Parathyroid adenoma (tissue), 2 donors: ENCODE data around the gene RARA.
"Not testable (repeated sequence)": the region's sequence is repeated elsewhere in the genome, so short reads cannot be mapped to it uniquely, and the experiment has no call there.

ENCODE experiments used
- H2AFZ ChIP-seq: fragments of 300-600 bp; sonication (generic); one replicate; pipeline ENCODE4 v1.7.0; 2017; ENCODE audit warnings: antibody characterized with exemption, mild to moderate bottlenecking
- H3K27ac ChIP-seq: fragments of 300-600 bp; sonication (generic); one replicate; pipeline ENCODE4 v1.7.0; 2017
- H3K27me3 ChIP-seq: fragments of 300-600 bp; sonication (generic); one replicate; pipeline ENCODE4 v1.7.0; 2017; ENCODE audit warnings: low read length; ENCODE audit not compliant: control insufficient read depth, insufficient read depth
- H3K36me3 ChIP-seq: fragments of 300-600 bp; sonication (generic); one replicate; pipeline ENCODE4 v1.7.0; 2017; ENCODE audit warnings: low read length; ENCODE audit not compliant: control insufficient read depth, insufficient read depth
- H3K4me1 ChIP-seq: fragments of 300-600 bp; sonication (generic); one replicate; pipeline ENCODE4 v1.7.0; 2017; ENCODE audit warnings: control low read depth
- H3K4me2 ChIP-seq: fragments of 300-600 bp; sonication (generic); one replicate; pipeline ENCODE4 v1.7.0; 2017; ENCODE audit warnings: low read length
- H3K4me3 ChIP-seq: fragments of 300-600 bp; sonication (generic); one replicate; pipeline ENCODE4 v1.7.0; 2017; ENCODE audit warnings: low read depth, low read length
- H3K79me2 ChIP-seq: fragments of 300-600 bp; sonication (generic); one replicate; pipeline ENCODE4 v1.7.0; 2017; ENCODE audit warnings: control low read depth
- H3K9ac ChIP-seq: fragments of 300-600 bp; sonication (generic); one replicate; pipeline ENCODE4 v1.7.0; 2017; ENCODE audit warnings: mild to moderate bottlenecking
- H3K9me3 ChIP-seq: fragments of 300-600 bp; sonication (generic); one replicate; pipeline ENCODE4 v1.7.0; 2017; ENCODE audit warnings: low read length; ENCODE audit not compliant: control insufficient read depth
- CTCF ChIP-seq: fragments of 300-600 bp; sonication (generic); IDR thresholded peaks from one replicate; pipeline ENCODE4 v1.7.0; 2017; ENCODE audit warnings: antibody characterized with exemption, mild to moderate bottlenecking
- donor health status: primary hyperparathyroidism.

Gene RARA

GRCh38 chr17:40371261-40371929, 62.4 kb downstream of the RARA start:
- Histone ChIP-seq H3K9me3 (no peaks in the 10 kb centered on the region), H3K4me2 (no peak overlapping the region), H3K4me3 (no peak overlapping the region), H3K27ac (no peak overlapping the region), H3K79me2 (no peaks in the 10 kb centered on the region), H3K27me3 (no peaks in the 10 kb centered on the region), H3K36me3 (no peaks in the 10 kb centered on the region), H2AFZ (no peak overlapping the region), H3K4me1 (no peaks in the 10 kb centered on the region), H3K9ac (no peak overlapping the region)
- TF ChIP-seq CTCF = no peak

GRCh38 chr17:40372031-40372430, 63.1 kb downstream of the RARA start:
- no peak for TF ChIP-seq CTCF
- Histone ChIP-seq H3K9ac (no peak overlapping the region), H3K4me3 (no peak overlapping the region), H3K9me3 (no peaks in the 10 kb centered on the region), H3K27ac (no peak overlapping the region), H2AFZ (no peak overlapping the region), H3K4me2 (no peak overlapping the region), H3K4me1 (no peaks in the 10 kb centered on the region), H3K79me2 (no peaks in the 10 kb centered on the region), H3K27me3 (no peaks in the 10 kb centered on the region), H3K36me3 (no peaks in the 10 kb centered on the region)

GRCh38 chr17:40372644-40373043, 63.7 kb downstream of the RARA start:
- H3K4me2 ChIP-seq, H3K79me2 ChIP-seq, H3K4me3 ChIP-seq, H3K9ac ChIP-seq, H3K27me3 ChIP-seq, H3K9me3 ChIP-seq, H3K36me3 ChIP-seq, H3K27ac ChIP-seq, H3K4me1 ChIP-seq, H2AFZ ChIP-seq: not testable (repeated sequence)

GRCh38 chr17:40373324-40373723, 64.3 kb downstream of the RARA start:
- no peaks in the 10 kb centered on the region for H3K4me1 ChIP-seq
- no peak overlapping the region for H3K9ac ChIP-seq
- no peak overlapping the region for H3K4me2 ChIP-seq

GRCh38 chr17:40373999-40374398, 65.0 kb downstream of the RARA start:
- Histone ChIP-seq H3K4me1 (no peaks in the 10 kb centered on the region), H3K27ac (no peak overlapping the region), H3K79me2 (no peaks in the 10 kb centered on the region), H3K27me3 (no peaks in the 10 kb centered on the region), H3K4me3 (no peak overlapping the region), H2AFZ (no peak overlapping the region), H3K36me3 (no peaks in the 10 kb centered on the region), H3K9me3 (no peaks in the 10 kb centered on the region), H3K4me2 (no peak overlapping the region), H3K9ac (no peak overlapping the region)
- TF ChIP-seq CTCF = no peak

More at GRCh38 chr17:40373324-40373723, 64.3 kb downstream of the RARA start:
- Histone ChIP-seq H2AFZ (no peak overlapping the region), H3K27ac (no peak overlapping the region), H3K79me2 (no peaks in the 10 kb centered on the region), H3K4me3 (no peak overlapping the region), H3K27me3 (no peaks in the 10 kb centered on the region), H3K36me3 (no peaks in the 10 kb centered on the region), H3K9me3 (no peaks in the 10 kb centered on the region)
- TF ChIP-seq CTCF = no peak
